HG03280 (cell line): ENCODE measurements around the gene SLC28A1.
"Not testable (repeated sequence)": the region's sequence is repeated elsewhere in the genome, so short reads cannot be mapped to it uniquely, and the experiment has no call there.

ENCODE experiments used
- ATAC-seq: cut with Tn5 transposase; IDR thresholded peaks from one replicate; pipeline ENCODE4 v1.9.1; 2021; ENCODE audit warnings: mild to moderate bottlenecking, moderate library complexity; ENCODE audit not compliant: unreplicated experiment

Gene SLC28A1

DNA sequence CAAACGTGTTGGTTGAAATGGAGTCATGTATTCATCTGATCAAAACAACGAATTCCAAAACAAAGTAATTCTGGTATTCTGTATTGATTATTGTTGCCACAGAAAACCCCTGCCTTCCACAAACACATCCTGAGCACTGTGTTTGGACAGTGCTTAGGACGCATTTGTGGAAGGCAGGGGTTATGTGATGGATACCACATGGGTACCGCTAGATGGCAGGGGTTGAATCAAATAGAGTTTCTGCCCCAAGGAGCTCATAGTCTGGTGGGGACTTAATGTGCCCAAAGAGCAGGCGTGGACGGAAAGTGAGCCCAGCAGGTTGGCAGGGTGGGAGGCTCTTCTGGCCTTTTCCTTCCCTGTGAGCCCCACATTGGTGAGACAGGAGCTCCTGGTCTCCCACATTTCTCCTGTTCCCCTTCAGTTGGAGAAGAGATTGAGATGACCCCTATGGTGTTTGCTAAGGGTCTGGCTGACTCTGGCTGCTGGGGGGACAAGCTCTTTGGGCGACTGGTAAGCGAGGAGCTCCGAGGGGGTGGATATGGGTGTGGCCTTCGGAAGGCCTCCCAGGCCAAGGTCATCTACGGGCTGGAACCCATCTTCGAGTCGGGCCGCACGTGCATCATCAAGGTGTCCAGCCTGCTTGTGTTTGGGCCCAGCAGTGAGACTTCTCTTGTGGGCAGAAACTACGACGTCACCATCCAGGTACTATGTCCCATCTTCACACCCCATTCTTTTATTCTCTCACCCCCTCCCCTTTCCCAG, 22.1 kb upstream of the SLC28A1 start:
- ATAC-seq = no peak

DNA sequence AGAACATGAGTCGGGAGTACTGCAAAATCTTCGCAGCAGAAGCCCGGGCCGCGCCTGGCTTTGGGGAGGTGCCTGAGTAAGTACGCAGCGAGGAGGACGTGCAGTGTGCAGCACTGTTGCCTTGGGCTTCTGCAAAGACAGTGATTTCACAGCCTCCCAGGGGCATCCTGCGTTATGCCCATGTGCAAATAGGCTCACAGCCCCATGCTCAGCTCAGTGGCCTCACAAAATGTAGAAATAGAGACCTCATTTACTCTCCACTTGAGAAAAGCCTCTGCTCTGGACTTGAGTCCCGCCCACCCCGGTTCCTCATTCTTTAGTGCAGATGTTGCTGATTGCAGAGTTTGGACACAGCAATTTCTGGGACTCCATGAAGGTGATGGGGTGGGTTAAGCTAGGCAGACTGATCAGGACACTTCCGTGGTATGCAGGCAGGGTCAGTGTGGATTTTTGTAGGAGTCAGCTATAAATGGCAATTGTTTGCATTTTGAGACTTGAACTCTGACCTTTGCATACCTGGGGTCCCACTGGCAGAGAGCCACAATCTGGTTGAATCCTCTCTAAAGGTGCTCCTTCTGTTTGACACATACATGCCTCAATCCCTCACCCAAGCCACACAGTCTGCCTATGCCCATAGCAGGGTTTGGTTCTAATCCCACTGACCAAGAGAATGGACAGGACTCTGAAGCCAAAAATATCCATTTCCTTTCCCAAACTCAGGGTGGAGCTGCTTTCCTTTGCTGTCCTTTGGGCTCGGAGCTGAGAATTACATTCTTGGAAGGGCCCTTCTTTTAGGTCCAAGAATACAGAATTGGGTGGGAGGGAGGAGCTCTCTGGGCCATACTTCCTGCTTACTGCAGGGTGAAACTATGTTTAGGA, 20.7 kb upstream of the SLC28A1 start:
- no peak for ATAC-seq

- ATAC-seq = no peak
Observed at GRCh38 chr15:84864444-84864795, 20.0 kb upstream of the SLC28A1 start.

GRCh38 chr15:84865074-84865569, 19.3 kb upstream of the SLC28A1 start:
- no peak for ATAC-seq

- no peak for ATAC-seq
Observed at GRCh38 chr15:84868037-84868880, 16.2 kb upstream of the SLC28A1 start.

- ATAC-seq = no peak
Observed at GRCh38 chr15:84869510-84869909, 15.0 kb upstream of the SLC28A1 start.

DNA sequence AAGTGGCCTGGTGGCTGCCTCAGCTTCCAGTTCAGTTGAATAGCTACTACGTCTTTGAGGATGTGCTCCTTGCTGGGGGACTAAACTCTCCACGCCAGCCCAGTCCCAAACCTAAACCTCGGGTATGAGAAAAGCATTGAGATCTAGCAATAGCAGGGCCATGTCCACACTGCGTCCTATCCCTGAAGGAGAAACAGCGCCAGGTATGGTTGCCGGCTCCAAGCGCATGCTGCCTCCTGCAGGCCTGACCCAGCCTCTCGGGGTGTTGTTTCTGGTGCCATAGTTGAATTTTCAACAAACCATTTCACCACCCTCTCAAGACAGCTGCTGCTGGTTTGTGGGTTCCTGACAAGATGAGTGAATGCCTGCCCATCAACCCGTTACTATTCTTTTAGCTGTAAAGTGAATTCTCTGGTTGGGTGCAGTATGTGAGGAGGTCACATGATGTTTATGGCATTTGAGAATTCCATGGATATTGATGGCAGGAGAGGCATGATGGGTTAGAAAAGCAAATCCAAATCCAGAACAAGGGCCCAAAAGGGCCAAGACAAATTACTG, 13.0 kb upstream of the SLC28A1 start:
- ATAC-seq = no peak

GRCh38 chr15:84872009-84872910, 12.2 kb upstream of the SLC28A1 start:
- ATAC-seq = no peak

DNA sequence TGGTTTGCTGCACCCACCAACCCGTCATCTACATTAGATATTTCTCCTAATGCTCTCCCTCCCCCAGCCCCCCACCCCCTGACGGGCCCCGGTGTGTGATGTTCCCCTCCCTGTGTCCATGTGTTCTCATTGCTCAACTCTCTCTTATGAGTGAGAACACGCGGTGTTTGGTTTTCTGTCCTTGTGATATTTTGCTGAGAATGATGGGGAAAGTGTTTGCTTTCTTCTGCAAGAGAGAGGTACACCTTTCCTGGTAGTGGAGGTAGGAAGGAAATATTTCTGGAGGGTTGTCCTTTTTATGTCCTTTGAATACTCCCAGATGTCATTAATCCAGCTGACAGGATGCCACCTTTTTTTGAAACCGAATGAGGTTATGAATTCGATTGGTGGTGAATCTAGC, 10.5 kb upstream of the SLC28A1 start:
- no peak for ATAC-seq

DNA sequence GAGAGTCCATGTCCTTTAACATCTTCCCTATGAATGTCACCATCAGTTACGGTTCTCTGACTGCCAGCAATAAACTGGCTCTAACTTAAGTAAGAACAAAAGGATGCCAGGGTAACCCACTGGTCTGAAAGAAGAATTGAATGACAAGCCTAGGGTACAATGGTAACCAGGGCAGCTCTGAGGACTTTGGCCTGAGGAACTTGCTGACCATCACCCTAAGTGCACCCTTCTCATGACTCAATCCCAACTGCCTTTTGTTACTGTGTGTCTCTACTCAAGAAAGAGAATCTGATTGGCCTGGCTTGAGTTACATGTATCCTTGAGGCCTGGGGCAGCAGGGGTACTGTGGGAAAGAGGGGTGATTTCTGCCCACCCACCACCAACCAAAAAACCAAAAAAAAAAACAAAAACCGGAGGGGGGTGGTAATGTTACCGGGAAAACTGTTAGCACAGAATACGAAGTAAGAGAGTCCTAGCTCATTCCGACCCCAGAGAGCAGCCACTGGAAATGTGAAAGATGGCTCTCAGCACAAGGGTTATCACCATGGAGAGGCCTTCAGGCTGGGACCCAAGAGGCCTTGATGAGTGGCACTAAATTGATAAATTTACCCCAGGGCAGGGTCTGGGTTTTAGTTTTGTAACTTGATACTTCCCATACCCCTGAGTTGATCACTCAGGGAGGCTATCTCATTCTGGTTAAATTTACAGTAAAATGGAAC, 9.3 kb upstream of the SLC28A1 start:
- no peak for ATAC-seq

GRCh38 chr15:84876269-84876668, 8.2 kb upstream of the SLC28A1 start:
- ATAC-seq = no peak

DNA sequence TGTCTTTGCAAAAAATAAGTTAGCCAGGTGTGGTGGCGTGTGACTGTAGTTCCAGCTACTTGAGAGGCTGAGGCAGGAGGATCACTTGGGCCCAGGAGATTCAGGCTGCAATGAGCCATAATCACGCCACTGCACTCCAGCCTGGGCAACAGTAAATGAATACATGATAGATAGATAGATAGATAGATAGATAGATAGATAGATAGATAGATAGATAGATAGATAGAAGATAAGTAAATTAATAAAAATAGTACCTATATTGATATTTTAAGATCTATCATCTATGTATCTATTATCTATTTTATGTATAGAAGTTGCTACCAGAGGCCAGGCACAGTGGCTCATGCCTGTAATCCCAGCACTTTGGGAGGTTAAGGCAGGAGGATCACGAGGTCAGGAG, 6.8 kb upstream of the SLC28A1 start:
- ATAC-seq = not testable (repeated sequence)

DNA sequence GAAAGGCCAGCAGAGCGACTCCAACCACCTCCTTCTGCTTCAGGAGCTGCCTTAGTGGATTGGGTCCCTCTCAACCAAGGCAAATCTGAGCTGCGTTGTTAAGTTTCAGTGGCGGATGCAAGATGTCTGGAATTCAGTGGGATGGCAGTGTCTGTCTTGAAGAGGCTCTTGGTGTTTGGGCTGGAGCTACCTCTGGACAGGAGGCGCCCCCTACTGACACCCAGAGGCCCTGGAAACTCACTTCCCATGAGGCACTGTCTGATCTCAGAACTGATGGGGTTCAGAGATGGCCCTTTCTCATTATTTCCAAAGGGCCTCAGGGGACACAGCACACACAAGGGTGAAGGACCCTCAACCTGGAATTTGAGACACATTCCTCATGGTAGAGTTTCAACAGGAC, 6.0 kb upstream of the SLC28A1 start:
- no peak for ATAC-seq

GRCh38 chr15:84879088-84879780, 5.2 kb upstream of the SLC28A1 start:
- ATAC-seq = no peak

- ATAC-seq = no peak
Observed at GRCh38 chr15:84880007-84880406, 4.5 kb upstream of the SLC28A1 start.

DNA sequence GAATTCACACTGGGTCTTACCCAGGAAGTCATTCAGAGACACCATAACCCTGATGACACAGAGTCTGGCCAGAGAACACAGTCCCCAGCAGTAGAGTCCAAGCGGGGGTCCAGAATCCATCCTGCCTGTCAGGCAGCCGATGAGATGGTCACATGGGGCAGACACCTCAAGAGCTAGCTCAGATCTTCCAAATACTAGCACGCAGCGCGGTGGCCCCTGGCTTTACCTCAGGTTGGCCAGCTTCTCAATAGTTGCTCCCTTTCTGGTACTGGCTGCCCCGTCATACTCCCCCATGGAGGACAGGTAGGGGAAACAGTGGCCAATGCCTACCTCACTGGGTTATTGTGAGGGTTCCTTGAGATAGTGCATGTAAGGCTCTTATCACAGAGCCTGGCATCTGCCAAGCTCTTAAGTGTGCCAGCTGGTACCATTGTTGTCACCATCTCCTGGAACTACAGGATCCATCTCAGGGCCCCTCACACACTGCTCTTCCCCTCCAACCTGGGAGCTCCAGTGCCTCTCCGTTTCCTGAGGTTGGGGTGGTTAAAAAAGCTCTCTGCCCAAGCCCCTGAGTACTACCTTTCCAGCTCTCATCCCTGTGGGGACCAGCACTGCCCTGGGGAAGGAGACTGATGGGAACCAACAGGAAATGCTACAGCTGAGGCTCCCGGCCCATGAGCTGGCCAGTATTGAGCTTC, 3.5 kb upstream of the SLC28A1 start:
- ATAC-seq = no peak

- ATAC-seq = no peak
Observed at GRCh38 chr15:84881520-84881830, 3.0 kb upstream of the SLC28A1 start.

DNA sequence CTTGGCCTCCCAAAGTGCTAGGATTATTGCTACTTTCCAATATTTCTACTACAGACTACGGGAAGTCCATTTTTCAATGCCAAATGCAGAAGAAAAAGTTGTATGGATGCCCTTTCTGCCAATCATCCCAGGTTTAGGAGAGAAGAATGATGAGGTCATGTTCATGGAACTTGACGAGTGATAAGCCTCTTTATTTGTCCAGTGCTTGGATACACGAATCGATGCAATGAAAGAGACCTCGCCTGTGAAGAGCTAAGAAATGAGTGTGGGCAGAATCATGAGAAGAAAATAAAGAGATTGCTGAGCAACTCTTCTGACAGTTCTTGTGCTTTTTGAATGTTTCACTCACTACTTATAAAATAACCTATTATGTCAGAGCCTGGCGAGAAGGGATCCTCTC, 996 bp upstream of the SLC28A1 start:
- ATAC-seq = no peak
